Mesothelial cell of epicardium (in vitro differentiated cells): Measurements from ENCODE around the gene CDKAL1. TPM values are rescaled to one million over a fixed set of nuclear protein-coding genes. Genes with fewer than 3 reads are reported as not detected.

ENCODE experiments used
- DNase-seq, 2 experiments: peaks; one replicate each; pipeline ENCODE4 v3.0.0; 2021; ENCODE audit warnings: low spot score in 2 of 2; ENCODE audit not compliant: unreplicated experiment in 2 of 2
- H3K27ac Mint-ChIP-seq: 2 replicates; pipeline ENCODE4 v1.8.0; 2021; ENCODE audit warnings: mixed read lengths
- H3K27me3 Mint-ChIP-seq: 2 replicates; pipeline ENCODE4 v1.8.0; 2021; ENCODE audit warnings: low read depth, mixed read lengths
- H3K36me3 Mint-ChIP-seq: 2 replicates; pipeline ENCODE4 v1.8.0; 2021; ENCODE audit warnings: mixed read lengths
- H3K4me1 Mint-ChIP-seq: 2 replicates; pipeline ENCODE4 v1.8.0; 2021; ENCODE audit warnings: mixed read lengths
- H3K4me3 Mint-ChIP-seq: 2 replicates; pipeline ENCODE4 v1.8.0; 2021; ENCODE audit warnings: mild to moderate bottlenecking, moderate library complexity, mixed read lengths
- H3K9me3 Mint-ChIP-seq: 2 replicates; pipeline ENCODE4 v1.8.0; 2021; ENCODE audit warnings: mixed read lengths
- CTCF ChIP-seq: fragments of 200-600 bp; sonication (generic); IDR thresholded peaks from one replicate; pipeline ENCODE4 v1.5.0; 2021; ENCODE audit warnings: antibody characterized with exemption; ENCODE audit not compliant: unreplicated experiment
- total RNA-seq: library from RNA; stranded (reverse); gene quantifications from 3 replicates; pipeline ENCODE4 v1.2.1, GENCODE V29; 2021

CDKAL1 gene
- total RNA-seq, 1 donor from 2014 or later = 22.6 TPM

GRCh38 chr6:20856681-20857288 is 322.5 kb downstream of the CDKAL1 start:
- H3K36me3 Mint-ChIP-seq = no peaks in the 10 kb centered on the region
- no peak for DNase-seq
- H3K4me1 Mint-ChIP-seq = peaks cover 21% of the 10 kb centered on the region
- no peak overlapping the region for H3K4me3 Mint-ChIP-seq
- H3K27ac Mint-ChIP-seq = no peak overlapping the region
- H3K27me3 Mint-ChIP-seq = no peaks in the 10 kb centered on the region
- TF ChIP-seq CTCF = no peak
- no peaks in the 10 kb centered on the region for H3K9me3 Mint-ChIP-seq

DNA sequence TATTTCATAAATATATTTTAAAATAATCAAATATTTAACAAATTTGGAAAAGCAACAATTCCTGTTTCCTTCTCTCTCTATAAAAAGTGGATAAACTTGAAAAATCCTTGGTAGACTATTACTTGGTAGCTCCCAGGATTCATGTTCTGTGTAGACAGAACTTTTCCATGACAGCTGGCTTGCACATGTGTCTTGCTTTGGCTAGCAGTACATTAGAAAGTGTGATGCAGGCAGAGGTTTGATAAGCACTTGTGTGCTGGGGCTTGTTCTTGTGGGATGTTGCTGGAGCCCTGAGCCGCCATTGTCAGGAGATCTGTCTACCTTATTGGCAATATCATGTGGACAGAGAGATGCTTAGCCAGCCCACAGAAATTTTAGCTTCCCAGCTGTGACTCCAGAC is 327.2 kb downstream of the CDKAL1 start:
- no peak for TF ChIP-seq CTCF
- DNase-seq = no peak
- Mint-ChIP-seq H3K27me3 (no peaks in the 10 kb centered on the region), H3K4me3 (no peak overlapping the region), H3K4me1 (peaks cover 7% of the 10 kb centered on the region), H3K36me3 (no peaks in the 10 kb centered on the region), H3K27ac (no peak overlapping the region), H3K9me3 (no peaks in the 10 kb centered on the region)

DNA sequence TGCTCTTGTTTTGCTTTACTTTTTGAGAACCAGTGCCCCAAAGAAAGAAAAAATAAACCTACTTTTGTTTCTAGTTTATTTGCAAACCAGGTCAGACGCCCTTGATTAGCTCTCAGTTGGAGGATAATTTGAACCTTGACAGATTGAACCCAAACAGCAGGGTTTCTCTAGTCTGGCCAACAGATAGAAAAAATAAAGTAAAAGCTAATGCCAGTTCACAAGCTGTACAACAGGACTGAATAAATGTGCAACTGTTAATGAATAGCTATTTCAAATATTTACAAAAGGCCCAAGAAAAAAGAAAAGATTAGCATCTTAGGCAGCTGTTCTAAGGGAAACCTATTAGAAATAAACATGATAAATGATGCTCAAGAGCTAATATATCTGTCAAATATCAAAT is 331.8 kb downstream of the CDKAL1 start:
- no peaks in the 10 kb centered on the region for H3K27me3 Mint-ChIP-seq
- H3K9me3 Mint-ChIP-seq = no peaks in the 10 kb centered on the region
- no peak for TF ChIP-seq CTCF
- DNase-seq = no peak
- no peaks in the 10 kb centered on the region for H3K36me3 Mint-ChIP-seq
- no peak overlapping the region for H3K4me3 Mint-ChIP-seq
- peaks cover 27% of the 10 kb centered on the region for H3K4me1 Mint-ChIP-seq
- H3K27ac Mint-ChIP-seq = peak overlapping the region; percentile 8

- no peak for DNase-seq
- Mint-ChIP-seq H3K27me3 (no peaks in the 10 kb centered on the region), H3K9me3 (no peaks in the 10 kb centered on the region), H3K27ac (peak overlapping the region; percentile 53), H3K36me3 (no peaks in the 10 kb centered on the region), H3K4me1 (peaks cover 27% of the 10 kb centered on the region), H3K4me3 (no peak overlapping the region)
- no peak for TF ChIP-seq CTCF
Measured at GRCh38 chr6:20866935-20867703, 332.9 kb downstream of the CDKAL1 start.

- no peak overlapping the region for H3K27ac Mint-ChIP-seq
- no peaks in the 10 kb centered on the region for H3K9me3 Mint-ChIP-seq
- DNase-seq = no peak
- peaks cover 27% of the 10 kb centered on the region for H3K4me1 Mint-ChIP-seq
- no peak overlapping the region for H3K4me3 Mint-ChIP-seq
- no peaks in the 10 kb centered on the region for H3K36me3 Mint-ChIP-seq
- H3K27me3 Mint-ChIP-seq = no peaks in the 10 kb centered on the region
- TF ChIP-seq CTCF = no peak
Measured at GRCh38 chr6:20868397-20869096, 334.3 kb downstream of the CDKAL1 start.
